ENCODE results near the gene DPP8.
"Not testable (repeated sequence)": the region's sequence is repeated elsewhere in the genome, so short reads cannot be mapped to it uniquely, and the experiment has no call there.

The DPP8 gene

DNA sequence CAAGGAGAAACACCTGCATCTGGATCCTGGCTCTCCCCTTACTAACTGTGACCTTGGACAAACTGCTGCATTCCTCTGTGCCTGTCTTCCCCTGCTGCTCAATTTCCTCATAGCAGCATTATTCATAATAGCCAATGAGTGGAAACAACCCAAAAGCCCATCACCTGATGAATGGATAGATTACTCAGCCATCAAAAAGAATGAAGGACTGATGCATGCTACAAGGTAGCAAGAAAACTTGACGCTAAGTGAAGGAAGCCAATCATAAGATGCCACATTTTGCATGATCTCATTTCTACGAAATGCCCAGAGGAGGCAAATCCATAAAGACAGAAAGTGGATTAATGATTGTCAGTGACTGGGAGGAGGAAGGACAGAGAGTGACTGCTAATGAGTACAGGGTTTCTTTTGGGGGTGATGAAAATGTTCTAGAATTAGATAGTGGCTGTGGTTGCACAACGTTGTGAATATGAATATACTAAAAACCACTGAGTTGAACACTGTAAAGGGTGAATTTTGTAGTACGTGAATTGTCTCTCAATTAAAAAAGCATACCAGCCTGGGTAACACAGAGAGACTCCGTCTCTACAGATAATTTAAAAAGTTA, 105.9 kb downstream of the DPP8 start:
- in situ Hi-C loops (cut with HindIII; ENCODE audit: low pct_ligation_motif_present, low pct_unique_long_range_greater_than_20kb, low sequenced_read_pairs) = no loop called here
- peak; percentile 84 for DNase-seq

DNA sequence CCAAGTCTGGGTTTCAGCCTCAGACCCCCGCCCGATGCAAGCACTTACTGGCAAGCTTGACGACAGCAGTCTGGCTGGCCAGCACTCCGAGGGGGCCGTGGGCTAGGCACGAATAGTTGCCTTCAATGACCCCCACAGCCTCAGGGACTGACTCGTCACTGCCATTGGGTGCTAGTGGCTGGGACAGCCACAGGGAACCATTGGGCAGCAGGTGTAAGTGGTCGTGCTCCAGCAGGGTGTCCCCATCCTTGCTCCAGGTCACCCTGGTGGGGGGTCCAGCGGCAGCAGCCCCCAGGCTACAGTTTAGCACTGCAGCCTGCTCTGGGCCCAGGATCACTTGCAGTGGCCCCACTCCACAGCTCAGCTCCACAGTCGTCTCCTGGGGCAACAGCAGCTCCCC, 106.5 kb downstream of the DPP8 start:
- in situ Hi-C loops (cut with HindIII; ENCODE audit: low pct_ligation_motif_present, low pct_unique_long_range_greater_than_20kb, low sequenced_read_pairs) = no loop called here
- no peak for DNase-seq

DNA sequence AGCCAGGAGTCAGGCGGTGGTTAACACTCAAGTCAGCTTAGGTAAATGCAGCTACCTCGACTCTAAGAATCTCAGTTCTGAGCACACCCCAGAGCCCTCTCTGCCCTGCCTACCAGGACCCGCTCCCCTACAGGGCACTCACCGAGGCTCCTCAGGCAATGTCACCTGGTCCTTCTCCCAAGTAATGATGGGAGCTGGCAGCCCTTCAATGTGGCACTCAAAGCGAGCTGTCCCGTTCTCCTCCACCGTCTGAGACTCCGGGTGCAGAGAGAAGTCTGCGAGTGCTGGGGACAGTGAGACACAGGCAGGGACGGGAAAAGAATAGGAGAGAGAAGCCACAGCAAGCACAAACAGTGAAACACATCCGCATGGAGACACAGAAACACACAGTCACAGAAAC, 107.5 kb downstream of the DPP8 start:
- in situ Hi-C loops (cut with HindIII; ENCODE audit: low pct_ligation_motif_present, low pct_unique_long_range_greater_than_20kb, low sequenced_read_pairs) = no loop called here
- DNase-seq = no peak

DNA sequence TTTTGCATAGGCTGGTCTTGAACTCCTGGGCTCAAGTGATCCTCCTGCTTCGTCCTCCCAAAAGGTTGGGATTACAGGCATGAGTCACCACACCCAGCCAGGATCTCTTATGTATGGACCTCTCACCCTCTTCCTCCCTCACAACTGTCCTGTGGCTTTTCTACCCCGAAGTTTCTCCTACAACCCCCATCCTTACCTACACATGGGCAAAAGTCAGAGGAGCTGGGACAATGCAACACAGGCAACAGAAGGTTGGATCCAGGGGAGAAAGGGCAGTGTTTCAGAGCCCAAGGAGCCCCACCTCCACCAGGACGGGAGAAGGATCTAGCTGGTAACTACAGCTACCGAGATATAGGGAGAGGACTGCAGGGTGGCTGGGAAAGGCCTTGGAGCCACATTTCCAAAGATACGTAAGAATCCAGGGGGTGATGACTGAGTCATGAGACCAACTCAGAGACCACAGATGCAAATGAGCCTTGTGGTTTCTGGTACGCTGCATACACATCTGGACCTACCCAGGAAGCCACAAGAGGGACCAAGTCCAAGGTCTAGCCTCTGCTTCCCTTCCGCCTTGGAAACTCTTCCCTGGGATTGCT, 108.4 kb downstream of the DPP8 start:
- peak; percentile 91 for DNase-seq

DNA sequence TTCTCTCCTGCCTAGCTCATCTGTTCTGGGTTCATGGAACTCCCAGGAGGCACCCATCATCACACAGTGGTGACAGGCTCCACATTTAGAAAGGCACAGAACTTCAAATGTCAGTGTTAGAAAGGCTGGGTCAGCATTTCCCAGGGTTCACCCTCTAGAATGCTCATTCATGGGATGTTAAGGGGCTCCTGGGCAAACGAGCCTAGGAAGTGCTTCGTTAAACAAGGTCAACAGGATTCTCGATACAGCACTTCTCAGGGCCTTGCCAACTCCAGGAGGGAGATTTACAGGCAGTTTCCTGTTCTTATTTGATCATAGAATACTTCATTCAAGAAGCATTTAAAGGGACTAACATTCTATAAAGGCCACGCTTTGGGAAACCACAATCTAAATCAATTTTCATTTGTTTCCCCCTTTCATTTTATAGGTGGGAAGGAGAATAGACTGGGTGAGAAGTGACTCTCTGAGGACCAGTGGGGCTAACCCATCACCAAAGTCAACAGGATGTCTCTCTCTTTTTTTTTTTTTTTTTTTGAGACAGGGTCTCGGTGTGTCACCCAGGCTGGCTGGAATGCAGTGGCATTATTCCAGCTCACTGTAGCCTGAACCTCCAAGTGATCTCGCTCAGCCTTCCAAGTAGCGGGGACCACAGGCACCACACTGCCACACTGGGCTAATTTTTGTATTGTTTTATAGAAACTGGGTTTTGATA, 109.0 kb downstream of the DPP8 start:
- in situ Hi-C loops (cut with HindIII; ENCODE audit: low pct_ligation_motif_present, low pct_unique_long_range_greater_than_20kb, low sequenced_read_pairs) = no loop called here

More for the DNA sequence above, 108.4 kb downstream of the DPP8 start:
- in situ Hi-C loops (cut with HindIII; ENCODE audit: low pct_ligation_motif_present, low pct_unique_long_range_greater_than_20kb, low sequenced_read_pairs) = no loop called here

DNA sequence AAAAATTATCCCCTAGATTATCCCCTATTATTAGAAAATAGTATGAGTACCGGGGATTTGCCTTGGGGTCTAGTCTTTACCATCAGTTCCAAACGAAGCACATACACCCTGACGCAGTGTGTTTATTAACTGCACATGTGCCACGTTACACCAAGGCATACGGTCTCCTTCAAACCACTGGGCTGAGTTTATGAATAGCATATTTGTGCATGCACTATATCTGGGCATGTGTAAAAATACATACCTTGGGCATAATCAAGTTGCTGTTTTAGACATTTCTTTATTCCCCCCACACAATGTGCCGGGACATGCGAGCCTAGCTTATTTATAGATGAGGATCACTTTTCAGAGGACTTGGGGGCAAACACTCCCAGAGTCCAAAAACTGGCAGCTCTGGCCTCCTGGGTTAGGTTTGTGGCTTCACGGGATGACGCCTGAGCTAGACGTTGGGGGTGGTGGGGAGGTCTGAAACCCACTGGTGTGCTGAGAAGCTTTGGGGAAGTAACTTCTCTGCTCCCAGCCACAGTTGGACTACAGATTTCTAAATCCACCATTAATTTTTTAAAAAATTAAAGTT, 111.0 kb downstream of the DPP8 start:
- no peak for DNase-seq
- in situ Hi-C loops (cut with HindIII; ENCODE audit: low pct_ligation_motif_present, low pct_unique_long_range_greater_than_20kb, low sequenced_read_pairs) = no loop called here

More for the DNA sequence above, 109.0 kb downstream of the DPP8 start:
- peak; percentile 40 for DNase-seq

DNA sequence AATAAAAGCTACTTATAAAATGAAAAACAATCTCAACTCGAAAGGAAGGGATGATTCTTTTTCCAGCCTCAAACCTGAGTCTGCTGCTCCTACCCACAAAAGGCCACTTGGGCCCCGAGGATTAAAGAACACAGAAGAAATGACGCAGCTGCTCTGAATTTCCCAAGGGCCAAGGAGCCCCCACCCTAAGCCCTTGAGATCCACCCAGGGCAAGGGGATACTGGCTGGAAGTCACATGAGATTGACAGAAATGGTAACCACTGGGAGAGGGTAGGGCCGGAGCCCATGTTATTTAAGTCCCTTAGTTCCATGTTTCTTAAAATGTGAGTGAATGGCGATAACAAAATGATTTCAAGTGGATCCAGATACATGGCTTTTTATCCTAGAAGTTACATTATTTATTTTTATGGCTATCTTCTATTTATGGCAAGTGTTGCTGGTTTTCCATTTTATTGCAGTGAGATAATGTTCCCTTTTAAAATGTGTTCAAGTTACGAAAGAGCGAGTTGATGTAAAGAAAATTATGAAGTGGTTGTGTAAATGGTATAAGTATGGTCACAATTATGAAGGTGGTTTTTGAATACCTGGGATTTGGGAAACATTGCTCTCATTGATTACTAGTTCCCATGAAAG, 111.6 kb downstream of the DPP8 start:
- DNase-seq = no peak
- in situ Hi-C loops (cut with HindIII; ENCODE audit: low pct_ligation_motif_present, low pct_unique_long_range_greater_than_20kb, low sequenced_read_pairs) = no loop called here

DNA sequence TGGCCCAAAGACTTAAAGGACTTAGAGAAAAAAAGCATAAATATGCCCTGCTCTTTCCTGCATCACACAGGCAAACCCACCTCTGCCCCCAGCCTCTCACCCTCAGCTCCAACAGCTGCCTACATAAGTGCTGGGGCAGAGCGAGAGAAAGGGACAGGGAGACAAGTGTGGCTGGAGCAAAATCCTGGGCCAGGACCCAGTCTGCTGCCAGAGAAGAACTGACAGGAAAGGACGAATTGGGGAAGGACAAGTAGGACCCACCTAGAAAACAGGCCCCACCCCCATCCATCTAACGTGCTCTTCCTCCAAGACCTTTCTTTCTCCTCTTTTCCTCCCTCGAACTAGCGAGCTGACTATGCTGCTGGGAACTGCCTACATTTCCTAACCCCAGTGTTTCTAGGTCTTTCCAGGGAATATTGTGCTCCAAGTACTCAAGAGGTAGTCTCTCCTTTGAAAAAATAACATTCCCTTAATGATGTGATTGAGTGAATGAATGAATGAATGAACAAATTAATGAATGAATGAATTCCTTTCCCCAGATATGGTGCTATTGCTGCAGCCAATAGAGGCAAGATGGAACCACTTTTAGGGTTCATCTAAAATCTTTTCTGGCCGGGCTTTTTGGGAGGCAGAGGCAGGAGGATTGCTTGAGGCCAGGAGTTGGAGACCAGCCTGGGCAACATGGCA, 113.2 kb downstream of the DPP8 start:
- in situ Hi-C loops (cut with HindIII; ENCODE audit: low pct_ligation_motif_present, low pct_unique_long_range_greater_than_20kb, low sequenced_read_pairs) = no loop called here

DNA sequence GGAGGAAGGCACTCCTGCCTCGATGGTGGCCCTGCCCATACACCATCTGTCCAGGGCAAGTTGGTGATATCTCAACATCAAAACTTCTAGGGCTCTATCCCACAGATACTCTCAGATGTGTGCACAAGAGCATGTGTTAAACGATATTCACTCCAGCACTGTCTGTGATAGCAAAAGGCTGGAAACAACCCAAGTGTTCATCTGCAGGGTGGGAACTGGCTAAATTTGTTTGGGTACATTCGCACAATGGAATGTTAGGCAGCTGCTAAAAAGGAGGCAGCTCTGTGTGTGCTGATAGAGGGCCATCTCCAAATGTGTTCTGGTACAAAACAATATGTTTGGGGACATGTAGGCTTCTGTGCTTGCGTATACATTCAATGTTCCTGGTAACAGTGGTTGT, 114.5 kb downstream of the DPP8 start:
- no peak for DNase-seq

More for the DNA sequence above, 113.2 kb downstream of the DPP8 start:
- no peak for DNase-seq

DNA sequence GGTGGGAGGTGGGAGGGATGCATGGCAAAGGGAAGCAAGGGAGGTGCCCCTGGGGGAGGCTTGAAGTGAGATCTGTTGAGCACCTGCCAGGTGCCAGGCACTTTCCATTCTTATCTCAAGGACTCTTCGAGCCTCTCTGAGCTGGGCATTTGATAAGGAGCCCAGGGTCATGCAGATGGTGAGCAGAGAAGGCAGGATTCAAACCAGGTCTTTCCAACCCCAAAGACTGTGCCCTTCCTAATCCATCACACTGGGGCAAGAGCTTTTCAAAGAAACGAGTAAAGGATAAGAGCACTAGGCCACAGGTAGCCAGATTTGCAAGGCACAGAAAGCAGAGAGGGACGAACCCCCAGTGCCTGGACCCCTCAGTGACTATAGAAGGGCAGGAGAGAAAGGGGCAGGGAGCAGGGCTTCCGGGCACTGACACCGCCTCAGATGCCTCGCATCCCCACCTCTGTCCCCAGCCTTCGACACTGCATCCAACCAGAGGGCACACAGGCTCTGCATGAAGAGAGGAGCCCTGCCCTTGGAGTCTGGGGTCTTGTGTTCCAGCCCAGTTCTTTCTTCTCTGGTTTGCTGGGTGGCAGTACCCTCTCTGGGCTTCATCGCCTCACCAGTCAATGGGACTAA, 115.8 kb downstream of the DPP8 start:
- no peak for DNase-seq
- in situ Hi-C loops (cut with HindIII; ENCODE audit: low pct_ligation_motif_present, low pct_unique_long_range_greater_than_20kb, low sequenced_read_pairs) = no loop called here

More for the DNA sequence above, 114.5 kb downstream of the DPP8 start:
- in situ Hi-C loops (cut with HindIII; ENCODE audit: low pct_ligation_motif_present, low pct_unique_long_range_greater_than_20kb, low sequenced_read_pairs) = no loop called here

DNA sequence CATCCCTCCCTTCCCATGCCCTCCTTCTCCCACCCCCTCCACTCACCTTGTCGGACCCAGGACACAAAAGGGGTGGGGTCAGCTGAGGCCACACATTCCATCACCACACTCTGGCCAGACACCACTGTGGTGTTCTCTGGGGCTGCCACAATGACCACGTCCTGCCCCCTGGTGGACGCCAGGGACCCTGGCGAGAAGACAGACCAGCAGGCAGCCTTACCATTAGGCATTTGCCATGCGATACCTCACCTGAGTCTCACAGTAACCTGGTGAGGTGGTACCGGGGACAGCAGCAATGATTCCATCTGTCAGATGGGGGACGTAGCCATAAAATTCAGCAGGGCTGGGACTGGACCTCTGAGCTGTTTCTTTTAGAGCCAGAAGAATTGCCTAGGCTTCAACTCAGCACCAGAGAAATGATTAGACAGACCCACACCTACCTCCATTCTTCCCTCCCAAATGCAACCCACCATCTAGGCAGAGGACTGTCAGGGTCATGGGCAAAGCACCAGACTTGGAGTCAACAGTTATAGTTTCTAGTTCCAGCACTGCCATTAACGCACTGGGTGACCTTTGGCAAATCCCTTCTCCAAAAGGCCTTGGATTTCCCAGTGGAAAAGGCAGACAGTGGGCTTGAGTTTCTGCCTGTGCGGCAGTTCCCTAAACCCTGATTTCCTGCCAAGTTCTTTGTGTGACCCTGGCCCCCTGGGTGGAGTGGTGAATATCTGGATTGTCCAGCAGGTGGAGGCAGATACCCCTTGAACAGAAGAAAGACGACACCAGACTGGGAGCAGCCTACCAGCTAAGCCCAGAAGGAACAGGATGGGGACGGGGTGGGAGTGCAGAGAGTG, 116.5 kb downstream of the DPP8 start:
- peak; percentile 73 for DNase-seq
- in situ Hi-C loops (cut with HindIII; ENCODE audit: low pct_ligation_motif_present, low pct_unique_long_range_greater_than_20kb, low sequenced_read_pairs) = no loop called here

DNA sequence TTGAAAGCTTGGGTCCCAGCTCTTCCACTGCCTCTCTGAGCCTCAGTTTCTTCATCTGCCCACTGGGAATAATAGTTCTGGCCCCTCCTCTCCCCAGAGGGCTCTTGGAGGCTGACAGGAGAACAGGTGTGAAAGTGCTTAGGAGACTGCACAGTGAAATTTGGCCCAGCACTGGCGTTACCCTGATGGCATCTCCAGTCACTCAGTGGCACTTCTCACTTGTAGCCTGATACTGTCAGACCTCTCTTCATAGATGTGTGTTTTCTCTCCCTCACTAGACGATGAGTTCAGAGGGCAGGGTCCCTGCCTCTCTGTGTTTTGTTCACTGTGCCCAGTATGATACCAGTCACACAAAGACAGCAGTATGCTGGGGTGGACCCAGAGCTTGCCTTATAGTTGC, 117.5 kb downstream of the DPP8 start:
- in situ Hi-C loops (cut with HindIII; ENCODE audit: low pct_ligation_motif_present, low pct_unique_long_range_greater_than_20kb, low sequenced_read_pairs) = no loop called here
- DNase-seq = no peak

DNA sequence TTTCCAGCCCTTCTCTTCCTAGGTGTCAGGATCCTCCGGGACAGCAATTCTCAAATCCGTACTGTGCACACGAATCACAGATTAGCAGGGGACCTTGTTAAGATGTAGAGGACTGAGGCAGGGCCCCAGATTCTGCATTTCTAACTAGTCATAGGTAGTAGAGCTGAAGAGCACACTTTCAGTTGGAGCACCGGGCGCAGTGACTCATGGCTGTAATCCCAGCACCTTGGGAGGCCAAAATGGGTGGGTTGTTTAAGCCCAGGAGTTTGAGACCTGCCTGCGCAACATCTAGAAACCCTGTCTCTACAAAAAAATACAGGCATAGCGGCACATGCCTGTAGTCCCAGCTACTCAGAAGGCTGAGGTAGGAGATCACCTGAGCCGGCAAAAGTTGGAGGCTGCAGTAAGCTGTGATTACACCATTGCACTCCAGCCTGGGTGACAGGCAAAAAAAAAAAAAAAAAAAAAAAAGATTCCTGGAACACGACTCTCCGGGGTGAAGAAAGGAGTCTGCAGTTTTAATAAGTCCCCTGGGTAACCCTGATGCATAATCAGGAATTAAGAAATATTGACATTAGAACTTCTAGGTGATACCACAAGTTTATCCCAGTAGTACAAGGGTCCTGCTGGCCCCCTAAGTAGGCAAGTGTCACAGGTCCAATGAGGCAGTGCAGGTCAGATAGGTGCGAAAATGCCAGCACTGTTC, 118.3 kb downstream of the DPP8 start:
- no peak for DNase-seq
- in situ Hi-C loops (cut with HindIII; ENCODE audit: low pct_ligation_motif_present, low pct_unique_long_range_greater_than_20kb, low sequenced_read_pairs) = no loop called here

DNA sequence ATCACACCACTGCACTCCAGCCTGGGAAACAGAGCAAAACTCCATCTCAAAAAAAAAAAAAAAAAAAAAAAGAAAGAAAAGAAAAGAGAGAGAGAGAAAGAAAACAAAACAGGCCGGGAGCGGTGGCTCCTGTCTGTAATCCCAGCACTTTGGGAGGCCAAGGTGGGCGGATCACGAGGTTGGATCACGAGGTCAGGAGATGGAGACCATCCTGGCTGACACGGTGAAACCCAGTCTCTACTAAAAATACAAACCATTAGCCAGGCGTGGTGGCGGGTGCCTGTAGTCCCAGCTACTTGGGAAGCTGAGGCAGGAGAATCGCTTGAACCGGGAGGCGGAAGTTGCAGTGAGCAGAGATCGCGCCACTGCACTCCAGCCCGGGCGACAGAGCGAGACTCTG, 119.0 kb downstream of the DPP8 start:
- DNase-seq; in situ Hi-C loops (cut with HindIII; ENCODE audit: low pct_ligation_motif_present, low pct_unique_long_range_greater_than_20kb, low sequenced_read_pairs): not testable (repeated sequence)

DNA sequence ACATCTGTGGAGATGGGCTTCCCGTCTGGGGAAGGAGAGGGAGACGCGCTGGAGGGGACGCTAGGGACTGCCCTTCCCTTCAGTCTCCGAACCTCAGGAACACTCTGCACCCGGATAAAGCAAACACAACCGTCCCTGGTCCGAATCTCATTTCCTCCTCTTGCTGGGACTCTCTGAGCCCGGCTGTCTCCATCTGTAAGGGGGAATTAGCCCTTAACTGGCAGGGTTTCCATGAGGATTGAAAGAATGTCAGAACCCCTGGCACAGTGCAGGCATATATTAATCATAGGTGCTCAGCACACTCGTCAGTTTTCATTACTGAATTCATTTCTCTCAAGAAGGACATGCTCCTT, 120.5 kb downstream of the DPP8 start:
- DNase-seq = no peak
- in situ Hi-C loops (cut with HindIII; ENCODE audit: low pct_ligation_motif_present, low pct_unique_long_range_greater_than_20kb, low sequenced_read_pairs) = no loop called here

DNA sequence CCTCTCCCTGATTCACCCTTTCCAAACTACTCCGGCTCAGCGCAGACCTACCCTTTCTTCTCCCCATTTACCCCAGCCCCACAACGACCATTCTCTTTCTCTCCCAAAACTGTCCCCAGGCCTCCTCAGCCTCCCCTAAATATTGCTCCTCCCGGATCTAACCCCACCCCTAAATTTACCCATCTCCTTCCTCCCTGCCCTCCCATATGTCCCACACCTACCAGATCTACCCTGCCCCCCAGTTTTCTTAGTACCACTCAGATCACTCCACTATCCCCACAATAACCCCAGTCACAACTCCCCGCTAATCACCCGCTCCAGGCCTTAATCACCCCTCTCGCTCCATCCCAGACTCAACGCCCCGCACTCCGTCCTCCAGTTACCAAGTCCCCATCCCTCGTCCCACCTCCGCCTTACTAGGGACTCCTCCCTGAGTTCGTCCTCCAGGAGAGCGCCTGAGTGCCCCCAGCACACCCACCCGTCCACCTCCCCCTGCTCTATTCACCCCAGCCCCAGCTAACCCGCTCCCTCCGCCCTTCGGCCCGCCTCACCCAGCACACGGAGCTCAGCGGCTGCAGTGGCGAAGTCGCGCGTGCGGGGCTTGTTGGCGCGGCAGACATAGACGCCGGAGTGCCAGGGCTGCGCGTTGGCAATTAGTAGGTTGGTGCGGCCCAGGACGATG, 121.1 kb downstream of the DPP8 start:
- in situ Hi-C loops (cut with HindIII; ENCODE audit: low pct_ligation_motif_present, low pct_unique_long_range_greater_than_20kb, low sequenced_read_pairs) = no loop called here
- DNase-seq = no peak

All from ACHN (cell line).